ENCODE data around the gene SLC16A6. TPM values are rescaled to one million over a fixed set of nuclear protein-coding genes. Genes with fewer than 3 reads are reported as not detected.
"Not testable (repeated sequence)": the region's sequence is repeated elsewhere in the genome, so short reads cannot be mapped to it uniquely, and the experiment has no call there.

SLC16A6 gene
- total and polyA plus RNA-seq, 8 donors, result 0.02 to 1.0 (median 0.09) TPM

DNA sequence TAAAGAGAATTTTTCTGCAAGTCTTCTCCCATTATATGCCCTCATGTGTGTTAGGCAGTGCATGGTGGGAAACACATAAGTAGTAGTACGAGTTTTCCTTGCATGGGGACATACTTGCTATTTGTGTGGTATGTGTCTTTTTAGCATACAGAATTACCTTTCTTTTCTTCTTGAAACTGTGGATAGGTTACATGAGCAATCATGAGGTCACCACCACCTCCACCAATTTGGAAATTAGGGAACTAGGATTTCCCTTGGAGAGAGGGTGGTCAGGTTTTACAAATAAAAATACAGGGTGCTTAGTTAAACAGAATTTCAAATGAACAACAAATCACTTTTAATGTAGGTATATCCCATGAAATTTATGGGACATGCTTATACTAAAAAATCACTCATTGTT is 59.4 kb downstream of the SLC16A6 start:
- DNase-seq (no peak), FAIRE-seq (no peak), ATAC-seq (no peak)
- Histone ChIP-seq H3K9me3 (no peaks in the 10 kb centered on the region), H3K4me1 (no peaks in the 10 kb centered on the region), H3K27ac (no peak overlapping the region), H3K27me3 (no peaks in the 10 kb centered on the region), H3K36me3 (no peaks in the 10 kb centered on the region), H3K4me3 (no peak overlapping the region)
- TF ChIP-seq, protein P1, sequence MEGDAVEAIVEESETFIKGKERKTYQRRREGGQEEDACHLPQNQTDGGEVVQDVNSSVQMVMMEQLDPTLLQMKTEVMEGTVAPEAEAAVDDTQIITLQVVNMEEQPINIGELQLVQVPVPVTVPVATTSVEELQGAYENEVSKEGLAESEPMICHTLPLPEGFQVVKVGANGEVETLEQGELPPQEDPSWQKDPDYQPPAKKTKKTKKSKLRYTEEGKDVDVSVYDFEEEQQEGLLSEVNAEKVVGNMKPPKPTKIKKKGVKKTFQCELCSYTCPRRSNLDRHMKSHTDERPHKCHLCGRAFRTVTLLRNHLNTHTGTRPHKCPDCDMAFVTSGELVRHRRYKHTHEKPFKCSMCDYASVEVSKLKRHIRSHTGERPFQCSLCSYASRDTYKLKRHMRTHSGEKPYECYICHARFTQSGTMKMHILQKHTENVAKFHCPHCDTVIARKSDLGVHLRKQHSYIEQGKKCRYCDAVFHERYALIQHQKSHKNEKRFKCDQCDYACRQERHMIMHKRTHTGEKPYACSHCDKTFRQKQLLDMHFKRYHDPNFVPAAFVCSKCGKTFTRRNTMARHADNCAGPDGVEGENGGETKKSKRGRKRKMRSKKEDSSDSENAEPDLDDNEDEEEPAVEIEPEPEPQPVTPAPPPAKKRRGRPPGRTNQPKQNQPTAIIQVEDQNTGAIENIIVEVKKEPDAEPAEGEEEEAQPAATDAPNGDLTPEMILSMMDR (IDR thresholded peaks at IDR 0.05), result no peak
- WGBS, 2 donors, result 77 to 92% methylated on average over 1 of the region's 1 CpG
- intact Hi-C loops (cut with DNase I), result no loop called here

DNA sequence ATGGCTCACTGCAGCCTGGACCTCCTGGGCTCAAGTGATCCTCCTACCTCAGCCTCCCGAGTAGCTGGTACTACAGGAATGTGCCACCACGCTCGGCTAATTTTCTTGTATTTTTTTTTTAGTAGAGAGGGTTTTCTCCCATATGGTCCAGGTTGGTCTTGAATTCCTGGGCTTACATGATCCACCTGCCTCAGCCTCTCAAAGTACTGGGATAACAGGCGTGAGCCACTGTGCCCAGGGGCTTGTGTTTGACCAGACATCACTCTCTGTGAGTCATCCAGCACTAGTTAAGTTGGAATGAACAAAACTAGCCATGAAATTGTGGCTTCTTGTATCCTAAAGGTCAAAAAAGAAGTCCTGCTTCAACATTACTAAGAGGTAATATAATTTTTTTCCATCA is 59.8 kb downstream of the SLC16A6 start:
- H3K27ac ChIP-seq; H3K36me3 ChIP-seq; intact Hi-C loops (cut with DNase I); FAIRE-seq; H3K4me1 ChIP-seq; ATAC-seq; H3K27me3 ChIP-seq; H3K4me3 ChIP-seq; H3K9me3 ChIP-seq; DNase-seq: not testable (repeated sequence)
- WGBS, 2 donors, result 82 to 94% methylated on average over 4 of the region's 4 CpGs

DNA sequence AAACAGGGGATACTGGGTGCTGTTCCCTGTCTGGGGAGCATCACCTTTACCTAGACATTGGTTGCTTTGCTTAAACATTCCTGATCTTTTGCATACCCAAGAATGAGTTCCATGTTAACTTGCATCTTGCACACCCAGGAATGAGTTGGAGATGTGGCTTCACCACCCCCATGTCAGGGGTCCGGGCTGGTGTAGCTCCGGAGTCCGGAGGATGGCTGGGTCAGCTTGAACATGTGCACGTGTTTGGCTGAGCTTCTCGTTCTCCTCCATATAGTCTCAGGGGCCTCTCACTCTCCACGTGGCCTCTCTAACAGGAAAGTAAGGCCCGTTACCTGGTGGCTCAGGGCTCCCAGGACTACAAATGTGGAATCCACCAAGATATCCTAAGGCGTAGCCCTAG is 61.3 kb downstream of the SLC16A6 start:
- Histone ChIP-seq H3K4me3 (no peak overlapping the region), H3K27ac (no peak overlapping the region), H3K4me1 (no peaks in the 10 kb centered on the region), H3K36me3 (no peaks in the 10 kb centered on the region), H3K9me3 (no peaks in the 10 kb centered on the region), H3K27me3 (no peaks in the 10 kb centered on the region)
- no peak for FAIRE-seq
- WGBS, 2 donors, result 77 to 92% methylated on average over 8 of the region's 8 CpGs
- TF ChIP-seq, protein P1 (IDR thresholded peaks at IDR 0.05), result no peak
- no peak for DNase-seq
- no peak for ATAC-seq
- intact Hi-C loops (cut with DNase I), result no loop called here

DNA sequence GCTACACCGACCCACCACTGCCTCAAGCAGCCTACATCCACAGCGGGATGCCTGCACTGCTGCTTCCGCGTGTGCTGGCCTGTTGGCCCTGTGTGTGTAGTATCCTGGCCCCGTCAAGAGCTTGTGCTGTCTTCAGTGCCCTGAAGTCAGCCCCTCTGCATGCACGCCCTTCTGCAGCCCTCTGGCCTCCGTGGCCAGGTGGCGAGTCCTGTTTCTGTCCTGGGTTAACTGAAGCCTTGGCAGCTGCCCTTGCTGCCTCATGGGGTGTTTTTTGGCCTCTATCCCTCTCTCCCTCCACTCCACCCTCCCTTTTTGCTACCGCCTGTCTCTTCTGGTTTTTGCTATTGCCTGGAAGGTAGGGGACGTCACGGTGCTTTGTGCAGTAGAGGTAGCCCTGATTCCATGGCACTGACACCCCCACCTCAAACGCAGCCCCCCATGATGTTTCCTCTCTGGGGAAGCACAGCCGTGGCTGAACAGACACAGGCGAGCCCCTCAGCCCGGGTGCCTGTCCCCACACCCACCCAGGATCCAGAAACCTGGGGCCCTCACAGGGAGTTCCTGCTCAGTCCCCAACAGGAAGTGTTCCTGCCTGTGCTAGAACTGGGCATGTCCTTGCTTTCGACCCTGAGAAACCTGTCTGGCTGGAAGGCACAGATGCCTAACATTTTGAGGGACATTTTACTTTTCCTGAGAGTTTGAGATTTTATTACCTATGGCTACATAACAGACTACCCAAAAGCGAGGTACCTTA is 61.9 kb downstream of the SLC16A6 start:
- H3K4me1 ChIP-seq, result no peaks in the 10 kb centered on the region
- no peaks in the 10 kb centered on the region for H3K9me3 ChIP-seq
- no peak overlapping the region for H3K27ac ChIP-seq
- H3K4me3 ChIP-seq, result no peak overlapping the region
- H3K36me3 ChIP-seq, result no peaks in the 10 kb centered on the region
- intact Hi-C loops (cut with DNase I), result no loop called here
- no peak for FAIRE-seq
- H3K27me3 ChIP-seq, result no peaks in the 10 kb centered on the region
- WGBS, 2 donors, result 69 to 76% methylated on average over 17 of the region's 17 CpGs
- peak in 3 of 4 donors; percentile 25 to 48 (median 45) for ATAC-seq
- no peak for DNase-seq
- TF ChIP-seq, protein P1 (IDR thresholded peaks at IDR 0.05), result no peak

DNA sequence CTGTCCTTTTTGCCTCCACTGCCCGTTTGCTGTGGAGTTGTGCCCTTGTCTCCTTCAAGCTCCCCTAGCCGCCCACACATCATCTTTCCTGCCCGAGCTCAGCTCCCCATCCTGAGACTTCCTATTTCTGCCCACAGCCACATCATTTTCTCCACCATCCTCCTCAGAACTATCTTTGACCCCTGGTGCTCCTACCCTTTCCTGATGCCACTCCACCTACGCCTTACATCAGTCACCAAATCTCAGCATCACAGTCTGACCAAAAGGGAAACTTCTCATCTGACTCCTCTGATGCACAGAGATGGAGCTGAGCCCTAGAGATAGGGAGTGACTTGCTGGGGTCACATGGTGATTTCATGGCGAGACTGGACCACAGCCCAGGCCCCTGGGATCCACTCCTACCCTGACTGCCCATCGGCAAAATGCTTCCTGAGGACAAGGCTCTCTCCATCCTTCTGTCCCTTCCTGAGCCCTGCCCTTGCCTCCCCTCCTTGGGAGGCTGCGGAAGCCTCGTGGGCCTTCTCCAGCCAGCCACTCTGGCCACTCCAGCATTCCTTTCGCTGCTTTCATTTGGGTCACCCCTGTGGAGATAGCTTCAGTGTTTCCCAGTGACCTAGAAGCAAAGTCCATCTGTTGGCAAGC is 62.8 kb downstream of the SLC16A6 start:
- ATAC-seq; H3K27ac ChIP-seq; DNase-seq; H3K4me1 ChIP-seq; H3K36me3 ChIP-seq; H3K27me3 ChIP-seq; H3K4me3 ChIP-seq; FAIRE-seq; intact Hi-C loops (cut with DNase I); H3K9me3 ChIP-seq: not testable (repeated sequence)
- WGBS, 2 donors, result 75 to 82% methylated on average over 9 of the region's 9 CpGs

DNA sequence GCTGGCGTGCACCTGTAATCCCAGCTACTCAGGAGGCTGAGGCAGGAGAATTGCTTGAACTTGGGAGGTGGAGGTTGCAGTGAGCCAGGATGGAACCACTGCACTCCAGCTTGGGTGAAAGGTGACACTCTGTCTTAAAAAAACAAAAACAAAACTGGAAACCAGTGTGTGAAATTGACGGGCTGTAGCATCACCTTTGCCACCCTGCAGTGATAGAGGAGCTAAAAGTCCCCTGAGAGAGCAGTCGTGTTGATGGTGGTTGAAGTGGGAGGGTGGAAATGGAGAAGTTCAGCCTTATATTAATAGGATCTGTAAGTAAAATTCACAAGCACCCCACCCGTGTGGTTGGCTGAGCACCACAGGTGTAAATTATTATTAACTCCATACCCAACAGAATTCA is 65.9 kb downstream of the SLC16A6 start:
- H3K9me3 ChIP-seq; FAIRE-seq; H3K27ac ChIP-seq; intact Hi-C loops (cut with DNase I); H3K4me3 ChIP-seq; ATAC-seq; DNase-seq; H3K4me1 ChIP-seq; H3K36me3 ChIP-seq; H3K27me3 ChIP-seq: not testable (repeated sequence)
- WGBS, 2 donors, result 60 to 84% methylated on average over 4 of the region's 4 CpGs

All from pancreas (tissue), 10 donors.